NCI-H446 treated with DMSO at 0.1 percent for 48 hours (cell line): ENCODE data around the gene CLN6.
A peak's percentile ranks its signal among the peaks of the same experiment; 100 is the strongest.

Source experiments
- DNase-seq: peaks from one replicate; lab custom pipeline; 2025; lab: John Stamatoyannopoulos, UW

CLN6 gene

DNA sequence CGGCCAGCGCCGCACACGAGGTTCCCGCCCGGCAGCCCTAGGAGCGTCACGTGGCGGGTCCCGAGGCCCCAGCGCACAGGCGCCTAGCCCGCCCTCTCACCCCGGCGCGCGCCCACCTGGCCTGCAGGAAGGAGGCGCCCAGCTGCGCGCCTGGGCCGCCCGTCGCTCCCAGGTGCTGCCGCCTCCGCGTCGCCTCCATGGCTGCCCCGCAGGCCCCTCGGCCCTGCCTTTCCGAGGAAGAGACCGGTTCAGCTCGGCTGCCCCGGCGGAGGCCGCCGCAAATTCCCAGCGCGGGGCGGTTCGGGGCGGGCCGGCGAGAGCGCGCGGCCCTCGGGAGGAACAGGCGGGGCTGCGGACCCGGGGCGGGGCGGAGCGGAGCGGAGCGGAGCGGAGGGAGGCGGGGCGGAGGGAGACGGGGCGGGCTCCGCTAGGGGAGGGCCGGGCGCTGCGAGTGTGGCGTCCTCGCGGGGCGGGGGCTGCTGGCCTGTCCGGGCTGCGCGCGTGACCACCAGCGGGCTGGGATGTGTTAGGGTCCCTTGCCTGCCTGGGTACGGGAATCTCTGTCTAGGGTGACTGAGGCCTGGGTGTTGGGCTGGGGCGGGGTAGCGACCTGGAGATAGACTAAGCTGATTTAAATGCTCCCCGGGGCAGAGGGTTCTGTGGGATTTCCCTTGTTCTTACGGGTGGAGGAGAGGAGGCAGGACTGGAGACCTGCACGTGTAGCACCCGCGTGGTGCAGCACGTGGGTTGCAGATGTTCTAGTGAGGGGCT is at the start of gene CLN6:
CLN6 (minus strand) TSS at position 343 of the 771 bp plus-strand sequence; CDS start at position 199, 144 bp downstream.
- DNase-seq, result peak; percentile 54

DNA sequence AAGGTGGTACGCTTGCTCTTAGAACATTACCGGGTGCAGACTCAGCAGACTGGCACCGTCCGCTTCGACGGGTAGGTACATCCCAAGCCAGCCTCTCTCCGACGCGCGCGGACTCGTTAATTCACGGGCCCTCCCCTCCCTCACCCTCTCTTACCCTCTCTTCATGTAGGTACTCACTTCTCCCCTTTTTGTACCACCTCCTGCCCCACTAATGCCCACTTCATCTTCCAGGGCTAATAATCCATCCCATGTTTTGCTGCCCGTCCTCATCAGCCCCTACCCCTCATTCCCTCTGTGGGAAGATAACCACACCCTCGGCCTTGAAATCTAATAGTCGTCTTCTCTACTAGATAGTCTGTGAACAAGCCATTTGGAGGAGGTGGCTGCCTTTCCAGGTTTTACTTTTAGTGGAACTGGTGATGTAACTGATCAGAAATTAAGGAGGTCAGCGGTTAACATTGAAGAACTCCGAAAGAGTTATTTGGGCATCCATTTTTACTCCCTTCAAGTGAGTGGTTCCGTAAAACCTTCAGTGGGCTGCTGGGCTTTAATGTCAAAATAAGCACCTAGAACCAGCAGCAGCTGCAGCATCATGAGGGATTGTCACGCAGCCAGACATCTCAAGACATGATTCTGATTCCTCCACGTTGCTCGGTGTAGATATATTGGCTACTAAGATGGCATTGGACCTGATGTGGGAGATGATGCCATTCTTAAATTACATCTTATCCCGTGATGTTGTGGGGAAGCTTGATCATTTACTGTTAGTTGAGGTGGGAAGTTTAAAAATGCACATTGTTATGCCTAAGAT is 49.3 kb upstream of the CLN6 start:
- DNase-seq, result peak; percentile 11

DNA sequence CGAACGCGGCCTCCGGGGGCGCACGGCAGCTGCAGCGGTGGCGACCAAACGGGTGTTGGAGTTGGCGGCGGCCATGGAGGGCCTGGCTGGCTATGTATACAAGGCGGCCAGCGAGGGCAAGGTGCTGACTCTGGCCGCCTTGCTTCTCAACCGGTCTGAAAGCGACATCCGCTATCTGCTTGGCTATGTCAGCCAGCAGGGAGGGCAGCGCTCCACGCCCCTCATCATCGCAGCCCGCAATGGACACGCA is 48.7 kb upstream of the CLN6 start:
- DNase-seq, result no peak

DNA sequence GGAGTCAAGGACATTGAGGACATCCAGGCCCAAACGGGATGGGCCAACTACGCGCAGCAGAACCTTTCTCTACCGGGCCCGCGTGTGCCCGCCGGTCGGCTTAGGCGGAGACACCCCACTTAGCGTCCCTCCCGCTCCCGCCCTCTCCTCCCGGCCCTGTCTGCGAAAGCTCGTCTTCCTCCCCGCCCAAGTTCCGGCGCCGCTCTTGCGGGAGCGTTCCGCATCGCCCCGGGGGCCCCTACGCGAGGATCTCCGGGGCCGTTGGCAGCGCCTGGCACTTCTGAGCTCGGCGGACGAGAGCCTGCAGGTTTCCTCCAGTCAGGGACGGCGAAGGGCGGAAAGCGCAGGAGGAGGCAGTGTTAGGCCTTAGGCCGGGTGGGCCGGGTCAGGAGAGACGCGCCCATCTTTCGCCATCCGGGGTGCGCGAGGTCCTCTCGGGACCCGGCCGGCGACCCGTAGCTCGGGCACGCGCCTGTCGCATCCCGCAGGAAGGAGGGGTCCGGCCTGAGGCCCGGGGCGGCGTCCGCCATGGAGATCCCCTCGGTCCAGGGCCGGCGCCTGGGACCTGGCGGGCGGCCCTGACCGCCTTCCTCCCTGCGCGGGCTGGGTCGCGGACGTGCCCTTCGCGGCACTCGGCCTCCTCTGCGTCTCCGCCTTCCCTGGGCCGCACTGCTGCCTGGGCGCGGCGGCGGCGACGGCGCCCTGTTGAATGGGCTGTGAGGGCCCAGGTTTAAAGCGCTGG is 48.2 kb upstream of the CLN6 start, which contains the start of gene FEM1B:
FEM1B (plus strand) TSS at position 143 of the 742 bp plus-strand sequence. CDS start 673 bp downstream, outside the sequence.
- DNase-seq, result peak; percentile 77

DNA sequence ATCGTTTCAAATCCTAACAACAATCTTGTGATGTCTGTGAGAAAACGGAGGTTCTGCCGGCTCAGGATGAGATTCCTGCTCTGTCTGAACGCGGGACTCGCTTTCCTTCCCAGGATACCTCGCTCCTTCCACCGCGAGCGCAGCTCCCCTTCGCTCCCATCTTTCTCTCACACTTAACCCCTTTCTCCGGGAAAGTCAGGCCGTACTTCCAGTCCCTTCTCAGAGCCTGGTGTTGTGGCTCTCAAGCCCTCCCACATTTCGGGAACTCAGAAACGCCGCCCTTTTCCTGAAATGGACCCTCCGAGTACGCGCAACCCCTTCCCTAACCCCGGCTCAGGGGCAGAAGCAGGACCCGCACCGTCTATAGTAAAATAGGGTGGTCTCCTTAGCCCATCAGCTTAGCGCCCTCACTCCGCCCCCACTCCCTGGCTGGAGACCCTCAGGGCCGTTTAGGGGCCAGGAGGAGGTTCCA is 47.6 kb upstream of the CLN6 start:
- DNase-seq, result no peak

DNA sequence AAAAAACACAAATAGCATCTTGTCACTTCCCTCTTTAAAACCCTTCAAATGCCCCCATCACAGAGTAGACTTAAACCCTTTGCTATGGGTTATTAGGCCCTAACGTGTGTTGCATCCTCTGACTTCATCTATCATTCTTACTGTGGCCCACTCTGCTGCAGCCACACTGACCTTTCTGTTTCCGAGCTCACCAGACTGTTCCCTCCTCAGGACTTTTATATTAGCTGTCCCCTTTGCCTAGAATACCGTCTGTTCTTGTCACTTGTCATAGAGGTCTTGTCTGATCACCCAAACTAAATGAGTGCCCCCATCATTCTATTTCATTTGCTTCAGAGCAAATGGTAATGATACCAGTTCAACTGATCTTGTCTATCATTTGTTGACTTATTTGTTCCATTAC is 47.1 kb upstream of the CLN6 start:
- DNase-seq, result no peak

DNA sequence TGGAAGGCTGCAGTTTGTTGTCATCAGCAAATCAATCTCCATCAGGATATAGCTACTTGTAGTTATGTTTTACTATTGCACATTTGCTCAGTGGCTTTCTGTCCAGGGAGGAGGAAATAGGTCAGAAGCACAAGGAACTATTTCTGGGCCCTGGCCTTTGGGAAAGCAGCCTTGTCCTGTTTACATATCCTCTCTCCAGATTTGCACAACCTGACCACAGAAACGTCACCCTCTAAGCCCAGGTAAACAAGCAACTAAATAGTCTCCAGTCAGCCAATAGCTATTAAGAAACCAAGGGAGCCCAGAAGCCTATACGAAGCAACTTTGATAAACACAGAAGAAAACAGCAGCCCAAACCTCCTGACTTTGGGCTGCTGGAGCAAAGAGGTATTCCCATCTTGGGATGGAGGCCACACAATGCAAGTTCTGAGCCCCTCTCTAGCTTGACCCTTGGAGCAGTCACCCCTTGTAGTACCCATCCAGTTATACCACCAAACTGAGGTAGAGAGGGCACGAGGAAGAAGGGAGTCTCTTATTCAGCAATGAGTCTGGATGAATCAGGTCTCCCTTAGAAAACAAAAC is 45.7 kb upstream of the CLN6 start:
- DNase-seq, result no peak

DNA sequence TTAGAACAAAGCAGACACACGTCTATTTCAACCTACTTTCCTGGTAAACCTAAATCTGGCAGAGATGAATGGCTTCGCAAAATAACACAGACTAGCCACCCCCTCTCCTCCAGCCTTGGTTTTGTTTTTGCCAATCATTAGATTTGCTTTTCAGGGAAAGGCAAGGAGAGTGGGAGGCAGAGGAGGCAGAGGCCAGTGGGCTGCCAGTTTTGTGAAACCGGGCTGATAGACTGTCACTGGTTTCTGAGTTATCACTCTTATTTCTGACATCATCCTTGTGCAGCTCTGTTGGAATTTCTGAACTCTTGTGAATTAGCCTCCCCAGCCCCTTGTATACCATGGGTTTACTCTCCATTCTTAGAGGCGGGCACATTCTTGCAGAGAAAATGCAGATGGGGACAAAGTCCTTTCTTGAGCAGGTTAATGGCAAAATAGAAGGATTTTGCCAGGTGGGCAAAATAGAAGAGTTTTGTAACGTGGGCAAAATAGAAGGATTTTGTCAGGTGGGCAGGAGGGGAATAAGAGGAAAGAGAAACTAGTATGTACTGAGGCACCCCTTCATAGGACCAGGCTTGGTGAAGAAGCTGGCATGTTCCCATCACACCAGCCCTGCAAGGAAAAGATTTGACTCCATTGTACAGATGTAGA is 44.8 kb upstream of the CLN6 start:
- no peak for DNase-seq

DNA sequence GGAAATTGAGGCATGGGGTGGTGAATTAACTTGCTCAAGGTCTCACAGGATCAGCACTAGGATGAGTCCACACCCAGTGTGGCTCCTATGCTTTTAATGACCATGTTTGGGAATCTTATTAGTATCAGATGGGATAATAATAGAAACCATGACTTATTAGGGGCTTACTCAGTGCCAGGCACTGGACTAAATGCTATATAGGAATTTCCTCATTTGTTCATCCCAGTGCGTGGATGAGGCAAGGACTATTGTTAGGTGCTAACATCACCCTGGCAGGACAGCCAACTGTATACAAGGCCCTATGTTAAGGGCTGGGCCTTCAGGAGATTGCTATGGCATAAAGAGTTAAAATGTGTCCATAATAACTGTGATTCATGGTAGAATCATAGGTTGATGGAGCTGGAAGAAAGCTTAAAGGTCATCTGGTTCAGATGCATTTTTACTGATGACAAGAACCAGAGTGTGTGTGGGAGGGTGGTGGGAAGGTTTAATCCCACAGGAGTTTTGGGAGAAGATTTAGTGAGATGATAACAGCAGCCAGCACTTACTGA is 43.3 kb upstream of the CLN6 start:
- DNase-seq, result no peak

DNA sequence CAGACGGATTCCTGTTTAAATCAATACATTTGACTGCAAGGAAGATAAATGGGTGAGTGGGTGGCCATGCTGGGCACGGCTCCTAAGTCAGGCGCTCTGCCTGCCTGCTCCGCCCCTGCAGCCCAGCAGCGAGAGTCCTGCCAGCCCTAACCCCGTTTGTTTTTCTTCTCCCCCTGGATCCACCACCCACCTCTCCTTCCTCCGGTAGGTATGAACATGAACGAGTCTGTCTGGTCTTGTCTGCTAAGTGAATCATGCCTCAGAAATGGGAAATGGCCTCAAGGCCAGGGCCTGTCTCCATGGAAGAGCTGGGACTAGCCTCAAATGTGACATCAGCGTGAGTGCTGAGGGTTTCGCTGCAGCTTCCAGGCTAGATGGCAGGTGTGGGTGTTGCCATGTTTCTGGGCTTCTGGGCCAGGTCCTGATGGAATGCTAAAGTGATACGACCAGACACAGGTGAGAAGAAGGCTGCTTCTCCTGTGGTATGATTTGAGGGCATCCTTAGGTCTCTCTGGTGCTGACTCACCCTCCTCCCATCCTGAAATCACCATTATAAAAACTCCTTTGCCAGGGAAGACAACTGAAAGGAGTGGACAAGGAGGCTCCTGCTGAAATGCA is 42.4 kb upstream of the CLN6 start:
- no peak for DNase-seq

DNA sequence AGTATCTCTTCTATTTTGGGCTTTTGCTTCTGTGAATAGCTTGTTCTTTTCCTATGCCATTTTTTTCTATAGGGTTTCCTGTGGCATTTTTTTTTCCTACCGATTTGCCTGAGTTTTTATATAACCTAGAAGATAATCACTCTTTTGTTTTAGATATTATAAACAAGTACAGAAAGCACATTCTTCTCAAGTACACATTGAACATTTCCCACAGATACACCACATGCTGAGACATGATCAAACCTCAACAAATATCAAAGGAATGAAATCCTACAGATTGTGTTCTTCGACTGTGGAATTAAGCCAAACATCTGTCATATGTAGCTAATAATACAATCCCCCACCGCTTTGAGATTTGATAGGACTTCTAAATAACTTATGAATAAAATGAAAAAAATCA is 38.9 kb upstream of the CLN6 start:
- no peak for DNase-seq

DNA sequence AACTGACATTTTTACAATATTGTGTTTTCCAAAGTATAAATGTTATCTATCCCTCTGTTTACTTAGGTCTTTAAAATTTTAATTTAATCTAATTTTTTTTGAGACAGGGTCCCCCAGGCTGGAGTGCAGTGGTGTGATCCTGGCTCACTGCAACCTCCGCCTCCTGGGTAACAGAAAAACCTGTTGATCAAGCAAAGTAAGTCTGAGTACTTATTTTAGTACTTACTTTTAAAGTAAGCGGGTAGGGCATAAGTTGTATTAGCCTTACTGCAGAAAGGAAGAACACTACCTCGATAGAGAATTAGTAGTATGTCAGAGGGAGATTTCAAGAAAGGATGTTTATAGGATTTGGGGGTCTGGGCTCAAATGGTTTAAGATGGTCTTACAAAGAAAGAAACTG is 36.1 kb upstream of the CLN6 start:
- no peak for DNase-seq

DNA sequence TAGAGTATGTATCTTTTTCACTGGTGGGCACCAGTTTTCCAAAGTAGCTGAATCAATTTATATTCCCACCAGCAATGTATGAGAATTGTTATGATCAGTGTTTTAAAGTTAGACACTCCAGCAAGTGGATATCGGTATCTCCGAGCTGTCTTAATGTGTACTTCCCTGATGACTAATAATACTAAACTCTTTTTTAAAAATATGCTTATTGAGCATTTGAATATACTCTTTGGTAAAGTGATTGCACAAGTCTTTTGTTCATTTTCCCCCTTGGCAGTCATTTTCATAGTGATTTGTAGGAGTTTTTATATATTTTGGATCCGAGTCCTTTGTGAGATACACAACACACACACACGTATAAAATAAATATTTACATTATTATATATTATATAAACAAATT is 35.6 kb upstream of the CLN6 start:
- no peak for DNase-seq

DNA sequence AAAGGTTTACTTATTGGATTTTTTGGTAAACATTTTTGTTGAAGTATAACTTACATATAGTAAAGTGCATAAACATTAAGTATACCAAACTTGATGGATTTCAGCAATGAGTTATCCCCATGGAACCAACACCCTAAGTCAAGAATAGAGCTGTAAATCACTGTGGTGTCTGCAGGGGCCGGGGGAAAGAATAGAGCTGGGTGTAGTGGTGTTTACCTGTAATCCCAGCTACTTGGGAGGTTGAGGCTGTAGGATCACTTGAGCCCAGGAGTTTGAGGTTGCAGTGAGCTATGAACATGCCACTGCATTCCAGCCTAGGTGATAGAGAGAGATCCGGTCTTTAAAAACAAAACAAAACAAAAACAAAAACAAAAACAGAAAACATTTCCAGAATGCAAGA is 34.8 kb upstream of the CLN6 start:
- DNase-seq, result no peak

DNA sequence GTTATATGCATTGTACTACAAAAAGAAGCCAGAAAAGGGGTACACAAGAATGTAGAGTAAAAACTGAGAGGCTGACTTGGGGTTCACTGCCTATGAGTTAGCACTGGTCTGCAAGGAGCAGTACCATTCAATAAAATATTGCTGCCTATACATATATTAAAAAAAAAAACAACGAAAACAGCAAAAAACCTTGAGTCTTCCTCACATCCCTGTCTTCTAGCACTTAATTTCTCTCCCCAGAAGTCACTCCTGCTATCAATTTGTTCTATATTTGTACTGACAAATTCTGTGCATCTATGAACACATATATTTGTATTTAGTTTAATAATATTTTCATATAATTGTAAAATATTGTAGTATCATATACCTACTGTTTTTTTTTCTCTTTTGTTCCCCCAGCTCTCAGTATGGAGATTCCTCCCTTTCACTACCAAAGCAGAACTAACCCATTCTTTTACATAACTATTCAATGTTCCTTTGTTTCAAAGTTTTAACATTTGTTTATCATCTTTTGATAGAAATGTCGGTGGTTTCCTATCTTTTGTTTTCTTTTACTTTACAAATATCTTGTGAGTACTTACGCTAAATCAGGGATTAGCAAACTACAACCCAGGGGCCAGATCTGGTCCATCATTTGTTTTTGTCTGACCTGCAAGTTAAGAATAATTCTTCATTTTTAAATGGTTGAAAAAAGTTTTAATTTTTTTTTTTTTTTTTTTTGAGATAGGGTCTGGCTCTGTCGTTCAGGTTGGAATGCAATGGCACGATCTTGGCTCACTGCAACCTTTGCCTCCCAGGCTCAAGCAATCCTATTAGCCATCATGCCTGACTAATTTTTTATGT is 33.2 kb upstream of the CLN6 start:
- DNase-seq, result no peak

DNA sequence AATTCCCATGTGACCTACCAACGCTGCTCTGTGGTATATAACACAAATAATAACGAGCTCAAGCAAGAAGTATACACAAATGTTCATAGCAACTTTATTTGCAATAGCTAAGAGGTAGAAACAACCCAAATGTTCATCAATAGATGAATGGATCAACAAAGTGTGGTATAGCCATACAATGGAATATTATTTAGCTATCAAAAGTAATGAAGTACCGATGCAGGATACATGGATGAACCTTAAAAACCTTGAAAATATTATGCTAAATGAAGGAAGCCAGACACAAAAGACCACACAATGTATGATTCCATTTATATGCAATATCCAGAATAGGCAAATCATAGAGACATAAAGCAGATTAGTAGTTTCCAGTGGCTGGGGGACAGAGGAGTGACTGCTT is 32.5 kb upstream of the CLN6 start:
- DNase-seq, result no peak

DNA sequence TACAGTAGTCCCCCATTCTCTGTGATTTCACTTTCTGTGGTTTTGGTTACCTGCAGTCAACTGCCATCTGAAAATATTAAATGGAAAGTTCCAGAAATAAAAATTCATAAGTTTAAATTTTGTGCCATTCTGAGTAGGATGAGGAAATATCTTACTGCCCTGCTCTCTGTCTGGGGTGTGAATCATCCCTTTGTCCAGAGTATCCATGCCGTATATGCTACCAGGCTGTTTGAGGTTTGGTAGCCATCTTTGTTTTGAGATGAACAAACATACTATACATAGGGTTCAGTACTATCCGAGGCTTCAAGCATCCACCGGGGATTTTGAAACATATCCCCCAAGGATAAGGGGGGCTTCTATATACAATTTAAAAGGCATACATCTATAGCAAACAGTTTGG is 31.7 kb upstream of the CLN6 start:
- no peak for DNase-seq

DNA sequence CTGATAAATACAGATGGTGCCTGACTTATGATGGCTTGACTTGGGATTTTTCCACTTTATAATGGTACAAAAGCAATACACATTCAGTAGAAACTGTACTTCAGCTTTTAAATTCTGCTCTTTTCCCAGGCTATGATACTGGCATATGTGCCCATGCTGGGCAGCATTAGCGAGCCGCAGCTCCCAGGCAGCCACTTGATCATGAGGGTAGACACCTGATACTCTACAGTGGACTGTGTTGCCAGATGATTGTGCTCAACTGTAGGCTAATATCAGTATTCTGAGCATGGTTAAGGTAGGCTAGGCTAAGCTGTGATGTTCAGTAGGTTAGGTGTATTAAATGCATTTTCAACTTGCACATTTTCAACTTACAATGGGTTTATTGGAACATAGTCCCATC is 30.4 kb upstream of the CLN6 start:
- no peak for DNase-seq

DNA sequence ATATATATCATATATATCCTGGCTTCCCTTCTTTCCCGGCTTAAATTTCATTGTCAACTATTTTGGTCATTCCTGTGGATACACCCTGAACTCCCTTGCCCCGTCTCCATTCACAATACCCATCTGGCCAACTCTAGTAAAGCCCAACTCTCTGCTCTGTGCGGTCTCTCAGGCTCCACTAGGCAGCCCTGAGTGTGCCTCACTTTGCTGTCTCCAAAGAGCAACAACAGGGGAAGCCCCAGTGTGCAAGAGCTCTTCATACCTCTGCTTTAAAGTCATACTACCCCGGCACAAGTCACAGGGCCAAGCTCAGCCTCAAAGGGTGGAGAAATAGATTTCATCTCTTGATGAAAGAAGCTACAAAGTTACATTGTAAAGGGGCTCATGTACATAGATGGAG is 29.2 kb upstream of the CLN6 start:
- DNase-seq, result no peak
